K562 (cell line): ENCODE measurements around the gene KNSTRN. TPM values are rescaled to one million over a fixed set of nuclear protein-coding genes. Genes with fewer than 3 reads are reported as not detected.

Experiments
- BDP1 ChIP-seq: IDR thresholded peaks from 3 replicates; pipeline ENCODE4 v1.6.1; 2011; ENCODE audit not compliant: insufficient read length, insufficient read depth
- CBFA2T2 ChIP-seq: fragments of 450-650 bp; conservative IDR thresholded peaks from 2 replicates; pipeline ENCODE4 v1.6.1; 2017; ENCODE audit warnings: mild to moderate bottlenecking
- FOS ChIP-seq: IDR thresholded peaks from 3 replicates; pipeline ENCODE4 v1.6.1; 2011; ENCODE audit not compliant: insufficient read length; ENCODE audit errors: extremely low read depth
- GATAD2A ChIP-seq: fragments of 450-650 bp; IDR thresholded peaks from 2 replicates; pipeline ENCODE4 v1.6.1; 2017
- MAZ ChIP-seq, 2 experiments: fragments of 450-650 bp in 1 of 2; sonication (generic) in 1 of 2; formaldehyde crosslinking; IDR thresholded peaks in 1 of 2; conservative IDR thresholded peaks in 1 of 2; 2 replicates each; pipeline versions ENCODE4 v1.4.0 to v1.5.0; 2020; ENCODE audit warnings: mild to moderate bottlenecking in 1 of 2, missing genetic modification reagents in 1 of 2
- MBD2 ChIP-seq: sonication (generic); IDR thresholded peaks from 2 replicates; pipeline ENCODE4 v1.6.1; 2016; ENCODE audit warnings: low read depth, borderline replicate concordance
- TCF3 ChIP-seq: sonication (generic); formaldehyde crosslinking; IDR thresholded peaks from 2 replicates; pipeline ENCODE4 v1.4.0; 2020; ENCODE audit warnings: mild to moderate bottlenecking, missing genetic modification reagents
- ZNF143 ChIP-seq: sonication (generic); formaldehyde crosslinking; IDR thresholded peaks from 2 replicates; pipeline ENCODE4 v1.9.0; 2022; ENCODE audit warnings: mild to moderate bottlenecking, missing genetic modification reagents
- ZNF184 ChIP-seq: sonication (generic); formaldehyde crosslinking; IDR thresholded peaks from 2 replicates; pipeline ENCODE4 v1.5.0; 2020; ENCODE audit warnings: missing genetic modification reagents
- ZNF764 ChIP-seq: fragments of 250-450 bp; sonication (Bioruptor Pico); IDR thresholded peaks from 2 replicates; pipeline ENCODE4 v1.4.0; 2020; ENCODE audit warnings: low read depth, mild to moderate bottlenecking, moderate library complexity
- polyA plus RNA-seq, 8 experiments: library from polyadenylated mRNA; depleted of rRNA in 4 of 8; stranded (reverse) in 5 of 8; unstranded in 3 of 8; fragments of >200 nt; fragmentation: Nextera tagmentation in 2 of 8; fragmentation: Illumina TruSeq in 1 of 8; extraction: Ambion mirVana in 2 of 8; extraction: Trizol in 1 of 8; gene quantifications; 2 replicates each; pipeline versions ENCODE4 v1.2.1 to v1.2.3, GENCODE V29; 2011 to 2014; ENCODE audit warnings: inconsistent platforms in 1 of 8, missing spikeins in 1 of 8
- total RNA-seq, 7 experiments: library from RNA; depleted of rRNA in 6 of 7; stranded (reverse); fragments of >200 nt in 6 of 7; fragmentation: Illumina TruSeq in 2 of 7; extraction: Trizol in 2 of 7; gene quantifications; 2 replicates each; pipeline versions ENCODE4 v1.2.1 to v1.2.3, GENCODE V29; 2011 to 2021; ENCODE audit warnings: low replicate concordance in 1 of 7
- TF ChIP-seq, protein P1 (sequence below): fragments of 250-450 bp; sonication (Bioruptor Pico); IDR thresholded peaks from 2 replicates; pipeline ENCODE4 v1.8.0; 2021; ENCODE audit warnings: mild to moderate bottlenecking, moderate library complexity
- TF ChIP-seq, protein P2 (sequence below): fragments of 450-650 bp; IDR thresholded peaks from 2 replicates; pipeline ENCODE4 v1.6.1; 2016; ENCODE audit warnings: low read depth, mild to moderate bottlenecking, moderate library complexity
- TF ChIP-seq, protein P3 (sequence below): IDR thresholded peaks from 3 replicates; pipeline ENCODE4 v1.6.1; 2011; ENCODE audit warnings: borderline replicate concordance, mild to moderate bottlenecking; ENCODE audit not compliant: insufficient read length, insufficient read depth
- TF ChIP-seq, protein P4 (sequence below), 2 experiments: fragments of 450-650 bp; IDR thresholded peaks; 2 replicates each; pipeline ENCODE4 v1.6.1; 2018; ENCODE audit warnings: mild to moderate bottlenecking in 2 of 2, low read depth in 1 of 2; ENCODE audit not compliant: partially characterized antibody in 2 of 2
- TF ChIP-seq, protein P5 (sequence below): fragments of 450-650 bp; formaldehyde crosslinking; conservative IDR thresholded peaks from 2 replicates; pipeline ENCODE4 v1.4.0; 2022; ENCODE audit warnings: mild to moderate bottlenecking, missing genetic modification characterization
- TF ChIP-seq, protein P6 (sequence below): sonication (generic); formaldehyde crosslinking; IDR thresholded peaks from 2 replicates; pipeline ENCODE4 v1.8.1; 2022; ENCODE audit warnings: missing genetic modification reagents
- TF ChIP-seq, protein P7 (sequence below): sonication (generic); formaldehyde crosslinking; IDR thresholded peaks from 2 replicates; pipeline ENCODE4 v1.8.1; 2022; ENCODE audit warnings: missing genetic modification reagents

KNSTRN gene
- total and polyA plus RNA-seq, 9 of the 15 experiments (the other 6 are each of a cell fraction or from before 2014, with no cell fraction given): 48.7 to 88.2 (median 66.3) TPM

DNA sequence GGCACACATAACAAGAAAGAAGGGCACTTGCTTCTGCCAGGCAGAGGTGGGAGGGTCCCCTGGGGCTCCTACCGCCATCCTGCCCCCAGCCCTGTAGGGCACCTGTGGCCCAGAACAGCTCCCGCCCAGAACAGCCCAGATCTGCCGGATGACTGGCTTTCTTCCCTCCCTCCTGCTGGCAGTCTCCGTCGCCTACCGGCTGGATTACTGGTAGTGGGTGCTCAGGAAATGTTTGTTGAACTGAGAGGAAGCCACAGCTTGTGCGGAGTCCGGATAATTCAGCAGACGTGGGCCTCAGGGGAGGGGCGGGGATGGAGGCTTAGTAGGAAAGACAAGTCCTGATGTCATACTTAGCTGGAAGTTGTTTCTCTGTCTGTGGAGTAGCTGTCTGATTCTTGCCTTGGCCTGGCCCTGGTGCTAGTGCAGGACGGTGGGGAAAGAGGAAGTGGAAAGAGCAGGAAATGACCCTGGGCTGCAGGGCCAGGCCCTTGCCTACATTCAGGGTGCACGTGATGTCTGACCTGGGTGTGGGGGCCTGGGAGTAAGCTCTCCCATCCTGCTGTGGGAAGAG lies 48.5 kb upstream of the KNSTRN start (continued):
- TF ChIP-seq, protein P1, sequence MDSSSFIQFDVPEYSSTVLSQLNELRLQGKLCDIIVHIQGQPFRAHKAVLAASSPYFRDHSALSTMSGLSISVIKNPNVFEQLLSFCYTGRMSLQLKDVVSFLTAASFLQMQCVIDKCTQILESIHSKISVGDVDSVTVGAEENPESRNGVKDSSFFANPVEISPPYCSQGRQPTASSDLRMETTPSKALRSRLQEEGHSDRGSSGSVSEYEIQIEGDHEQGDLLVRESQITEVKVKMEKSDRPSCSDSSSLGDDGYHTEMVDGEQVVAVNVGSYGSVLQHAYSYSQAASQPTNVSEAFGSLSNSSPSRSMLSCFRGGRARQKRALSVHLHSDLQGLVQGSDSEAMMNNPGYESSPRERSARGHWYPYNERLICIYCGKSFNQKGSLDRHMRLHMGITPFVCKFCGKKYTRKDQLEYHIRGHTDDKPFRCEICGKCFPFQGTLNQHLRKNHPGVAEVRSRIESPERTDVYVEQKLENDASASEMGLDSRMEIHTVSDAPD (CRISPR knock-in tag): no peak
- TF ChIP-seq, protein P2, sequence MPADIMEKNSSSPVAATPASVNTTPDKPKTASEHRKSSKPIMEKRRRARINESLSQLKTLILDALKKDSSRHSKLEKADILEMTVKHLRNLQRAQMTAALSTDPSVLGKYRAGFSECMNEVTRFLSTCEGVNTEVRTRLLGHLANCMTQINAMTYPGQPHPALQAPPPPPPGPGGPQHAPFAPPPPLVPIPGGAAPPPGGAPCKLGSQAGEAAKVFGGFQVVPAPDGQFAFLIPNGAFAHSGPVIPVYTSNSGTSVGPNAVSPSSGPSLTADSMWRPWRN: no peak
- TF ChIP-seq TCF3 (CRISPR knock-in tag): no peak
- TF ChIP-seq, protein P3, sequence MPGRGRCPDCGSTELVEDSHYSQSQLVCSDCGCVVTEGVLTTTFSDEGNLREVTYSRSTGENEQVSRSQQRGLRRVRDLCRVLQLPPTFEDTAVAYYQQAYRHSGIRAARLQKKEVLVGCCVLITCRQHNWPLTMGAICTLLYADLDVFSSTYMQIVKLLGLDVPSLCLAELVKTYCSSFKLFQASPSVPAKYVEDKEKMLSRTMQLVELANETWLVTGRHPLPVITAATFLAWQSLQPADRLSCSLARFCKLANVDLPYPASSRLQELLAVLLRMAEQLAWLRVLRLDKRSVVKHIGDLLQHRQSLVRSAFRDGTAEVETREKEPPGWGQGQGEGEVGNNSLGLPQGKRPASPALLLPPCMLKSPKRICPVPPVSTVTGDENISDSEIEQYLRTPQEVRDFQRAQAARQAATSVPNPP: no peak
- TF ChIP-seq, protein P4, sequence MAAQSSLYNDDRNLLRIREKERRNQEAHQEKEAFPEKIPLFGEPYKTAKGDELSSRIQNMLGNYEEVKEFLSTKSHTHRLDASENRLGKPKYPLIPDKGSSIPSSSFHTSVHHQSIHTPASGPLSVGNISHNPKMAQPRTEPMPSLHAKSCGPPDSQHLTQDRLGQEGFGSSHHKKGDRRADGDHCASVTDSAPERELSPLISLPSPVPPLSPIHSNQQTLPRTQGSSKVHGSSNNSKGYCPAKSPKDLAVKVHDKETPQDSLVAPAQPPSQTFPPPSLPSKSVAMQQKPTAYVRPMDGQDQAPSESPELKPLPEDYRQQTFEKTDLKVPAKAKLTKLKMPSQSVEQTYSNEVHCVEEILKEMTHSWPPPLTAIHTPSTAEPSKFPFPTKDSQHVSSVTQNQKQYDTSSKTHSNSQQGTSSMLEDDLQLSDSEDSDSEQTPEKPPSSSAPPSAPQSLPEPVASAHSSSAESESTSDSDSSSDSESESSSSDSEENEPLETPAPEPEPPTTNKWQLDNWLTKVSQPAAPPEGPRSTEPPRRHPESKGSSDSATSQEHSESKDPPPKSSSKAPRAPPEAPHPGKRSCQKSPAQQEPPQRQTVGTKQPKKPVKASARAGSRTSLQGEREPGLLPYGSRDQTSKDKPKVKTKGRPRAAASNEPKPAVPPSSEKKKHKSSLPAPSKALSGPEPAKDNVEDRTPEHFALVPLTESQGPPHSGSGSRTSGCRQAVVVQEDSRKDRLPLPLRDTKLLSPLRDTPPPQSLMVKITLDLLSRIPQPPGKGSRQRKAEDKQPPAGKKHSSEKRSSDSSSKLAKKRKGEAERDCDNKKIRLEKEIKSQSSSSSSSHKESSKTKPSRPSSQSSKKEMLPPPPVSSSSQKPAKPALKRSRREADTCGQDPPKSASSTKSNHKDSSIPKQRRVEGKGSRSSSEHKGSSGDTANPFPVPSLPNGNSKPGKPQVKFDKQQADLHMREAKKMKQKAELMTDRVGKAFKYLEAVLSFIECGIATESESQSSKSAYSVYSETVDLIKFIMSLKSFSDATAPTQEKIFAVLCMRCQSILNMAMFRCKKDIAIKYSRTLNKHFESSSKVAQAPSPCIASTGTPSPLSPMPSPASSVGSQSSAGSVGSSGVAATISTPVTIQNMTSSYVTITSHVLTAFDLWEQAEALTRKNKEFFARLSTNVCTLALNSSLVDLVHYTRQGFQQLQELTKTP (IDR thresholded peaks at IDR 0.05; ENCODE audit: low read depth in 1 of 2, partially characterized antibody in 2 of 2): no peak
- TF ChIP-seq, protein P5, sequence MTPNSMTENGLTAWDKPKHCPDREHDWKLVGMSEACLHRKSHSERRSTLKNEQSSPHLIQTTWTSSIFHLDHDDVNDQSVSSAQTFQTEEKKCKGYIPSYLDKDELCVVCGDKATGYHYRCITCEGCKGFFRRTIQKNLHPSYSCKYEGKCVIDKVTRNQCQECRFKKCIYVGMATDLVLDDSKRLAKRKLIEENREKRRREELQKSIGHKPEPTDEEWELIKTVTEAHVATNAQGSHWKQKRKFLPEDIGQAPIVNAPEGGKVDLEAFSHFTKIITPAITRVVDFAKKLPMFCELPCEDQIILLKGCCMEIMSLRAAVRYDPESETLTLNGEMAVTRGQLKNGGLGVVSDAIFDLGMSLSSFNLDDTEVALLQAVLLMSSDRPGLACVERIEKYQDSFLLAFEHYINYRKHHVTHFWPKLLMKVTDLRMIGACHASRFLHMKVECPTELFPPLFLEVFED (CRISPR knock-in tag): no peak
- no peak for TF ChIP-seq GATAD2A
- no peak for TF ChIP-seq BDP1
- TF ChIP-seq, protein P6, sequence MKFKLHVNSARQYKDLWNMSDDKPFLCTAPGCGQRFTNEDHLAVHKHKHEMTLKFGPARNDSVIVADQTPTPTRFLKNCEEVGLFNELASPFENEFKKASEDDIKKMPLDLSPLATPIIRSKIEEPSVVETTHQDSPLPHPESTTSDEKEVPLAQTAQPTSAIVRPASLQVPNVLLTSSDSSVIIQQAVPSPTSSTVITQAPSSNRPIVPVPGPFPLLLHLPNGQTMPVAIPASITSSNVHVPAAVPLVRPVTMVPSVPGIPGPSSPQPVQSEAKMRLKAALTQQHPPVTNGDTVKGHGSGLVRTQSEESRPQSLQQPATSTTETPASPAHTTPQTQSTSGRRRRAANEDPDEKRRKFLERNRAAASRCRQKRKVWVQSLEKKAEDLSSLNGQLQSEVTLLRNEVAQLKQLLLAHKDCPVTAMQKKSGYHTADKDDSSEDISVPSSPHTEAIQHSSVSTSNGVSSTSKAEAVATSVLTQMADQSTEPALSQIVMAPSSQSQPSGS (CRISPR knock-in tag): no peak
- TF ChIP-seq MAZ (CRISPR knock-in tag; conservative IDR thresholded peaks at IDR 0.05 in 1 of 2, IDR thresholded peaks at IDR 0.05 in 1 of 2): no peak
- TF ChIP-seq ZNF764 (CRISPR knock-in tag): no peak
- TF ChIP-seq MBD2: no peak
- TF ChIP-seq, protein P7, sequence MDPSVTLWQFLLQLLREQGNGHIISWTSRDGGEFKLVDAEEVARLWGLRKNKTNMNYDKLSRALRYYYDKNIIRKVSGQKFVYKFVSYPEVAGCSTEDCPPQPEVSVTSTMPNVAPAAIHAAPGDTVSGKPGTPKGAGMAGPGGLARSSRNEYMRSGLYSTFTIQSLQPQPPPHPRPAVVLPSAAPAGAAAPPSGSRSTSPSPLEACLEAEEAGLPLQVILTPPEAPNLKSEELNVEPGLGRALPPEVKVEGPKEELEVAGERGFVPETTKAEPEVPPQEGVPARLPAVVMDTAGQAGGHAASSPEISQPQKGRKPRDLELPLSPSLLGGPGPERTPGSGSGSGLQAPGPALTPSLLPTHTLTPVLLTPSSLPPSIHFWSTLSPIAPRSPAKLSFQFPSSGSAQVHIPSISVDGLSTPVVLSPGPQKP (CRISPR knock-in tag): no peak
- no peak for TF ChIP-seq ZNF184 (CRISPR knock-in tag)
- TF ChIP-seq ZNF143: no peak; the same call in 1 of the 2 replicates
- no peak for TF ChIP-seq FOS
- TF ChIP-seq CBFA2T2: no peak
